HG02840 (cell line): ENCODE data around the gene LACTBL1.
"Not testable (repeated sequence)": the region's sequence is repeated elsewhere in the genome, so short reads cannot be mapped to it uniquely, and the experiment has no call there.

Experiments used
- ATAC-seq: cut with Tn5 transposase; IDR thresholded peaks from one replicate; pipeline ENCODE4 v1.9.1; 2021; ENCODE audit warnings: mild to moderate bottlenecking, moderate library complexity, moderate number of reproducible peaks; ENCODE audit not compliant: unreplicated experiment, low FRiP score

The LACTBL1 gene

DNA sequence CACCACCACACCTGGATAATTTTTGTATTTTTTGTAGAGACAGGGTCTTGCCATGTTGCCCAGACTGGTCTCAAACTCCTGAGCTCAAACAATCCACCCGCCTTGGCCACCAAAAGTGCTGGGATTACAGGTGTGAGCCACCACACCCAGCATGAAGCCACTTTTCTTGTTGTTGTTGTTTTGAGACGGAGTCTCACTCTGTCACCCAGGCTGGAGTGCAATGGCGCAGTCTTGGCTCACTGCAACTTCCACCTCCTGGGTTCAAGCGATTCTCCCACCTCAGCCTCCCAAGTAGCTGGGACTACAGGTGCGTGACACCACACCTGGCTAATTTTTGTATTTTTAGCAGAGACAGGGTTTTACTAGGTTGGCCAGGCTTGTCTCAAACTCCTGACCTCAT lies 27.5 kb downstream of the LACTBL1 start:
- not testable (repeated sequence) for ATAC-seq

DNA sequence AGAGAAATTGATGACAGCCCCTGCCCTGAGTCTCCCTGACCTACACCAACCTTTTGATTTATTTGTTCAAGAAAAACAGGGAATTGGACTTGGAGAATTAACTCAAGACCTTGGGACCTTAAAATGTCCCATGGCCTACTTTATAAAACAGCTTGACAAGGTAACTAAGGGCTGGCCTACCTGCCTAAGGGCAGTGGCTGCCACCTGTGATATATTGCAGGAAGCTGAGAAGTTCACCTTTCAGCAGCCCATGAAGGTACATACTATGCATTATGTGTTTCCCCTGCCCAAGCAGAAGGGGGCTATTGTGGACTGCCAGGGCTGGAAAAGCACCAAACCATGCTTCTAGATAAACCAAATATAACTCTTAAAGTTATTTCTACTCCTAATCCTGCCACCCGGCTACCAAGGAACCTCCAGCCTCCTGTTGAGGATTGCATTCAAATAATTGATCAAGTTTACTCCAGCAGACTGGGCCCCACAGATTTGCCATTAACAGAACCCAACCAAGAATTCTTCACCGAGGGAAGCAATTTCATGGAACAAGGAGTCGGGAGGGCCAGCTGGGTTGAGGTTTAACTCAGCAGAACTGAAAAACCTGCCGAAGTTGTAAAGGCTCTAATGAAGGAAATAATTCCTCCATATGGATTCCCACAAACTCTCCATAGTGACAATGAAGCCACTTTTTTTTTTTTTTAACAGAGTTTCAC lies 28.2 kb downstream of the LACTBL1 start:
- no peak for ATAC-seq

DNA sequence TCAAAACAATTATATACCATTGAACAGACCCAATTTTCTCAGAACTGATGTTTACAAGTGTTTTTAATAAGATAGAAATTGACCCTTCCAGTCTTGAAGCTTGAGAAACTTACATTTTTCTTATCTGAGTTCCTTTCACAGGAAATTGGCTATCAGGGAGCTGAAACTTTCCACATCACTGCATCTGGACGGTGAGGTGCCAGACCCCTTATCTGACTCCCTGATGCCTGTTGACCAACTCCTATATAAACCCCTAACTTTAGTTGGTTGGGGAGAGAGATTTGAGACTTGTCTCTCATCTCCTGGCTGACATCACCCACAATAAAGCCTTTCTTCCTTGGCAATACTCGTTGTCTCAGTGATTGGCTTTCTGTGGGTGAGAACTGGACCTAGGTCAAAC lies 31.4 kb downstream of the LACTBL1 start:
- ATAC-seq = no peak

- no peak for ATAC-seq
Measured at GRCh38 chr1:22936681-22937080, 36.0 kb downstream of the LACTBL1 start.

DNA sequence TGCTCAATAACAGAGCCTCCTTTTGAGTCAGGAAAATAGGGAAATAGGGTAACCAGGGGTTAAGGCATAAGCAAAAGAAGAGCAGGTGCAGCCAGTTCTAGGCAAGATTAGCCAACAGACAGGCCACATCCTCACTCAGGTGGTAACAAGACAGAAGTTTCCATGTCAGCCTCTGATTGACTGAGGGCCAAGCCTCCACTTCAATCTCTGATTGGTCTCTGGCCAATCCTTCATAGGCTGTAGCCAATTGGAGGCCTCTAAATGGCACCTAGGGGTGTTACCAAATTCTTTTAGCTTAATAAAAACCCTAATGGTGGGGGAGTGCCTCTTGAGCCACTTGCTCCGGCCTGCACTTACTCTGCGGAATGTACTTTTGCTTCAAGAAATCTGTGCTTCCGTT lies 37.2 kb downstream of the LACTBL1 start:
- no peak for ATAC-seq

GRCh38 chr1:22932803-22933470 lies 39.7 kb downstream of the LACTBL1 start:
- no peak for ATAC-seq

DNA sequence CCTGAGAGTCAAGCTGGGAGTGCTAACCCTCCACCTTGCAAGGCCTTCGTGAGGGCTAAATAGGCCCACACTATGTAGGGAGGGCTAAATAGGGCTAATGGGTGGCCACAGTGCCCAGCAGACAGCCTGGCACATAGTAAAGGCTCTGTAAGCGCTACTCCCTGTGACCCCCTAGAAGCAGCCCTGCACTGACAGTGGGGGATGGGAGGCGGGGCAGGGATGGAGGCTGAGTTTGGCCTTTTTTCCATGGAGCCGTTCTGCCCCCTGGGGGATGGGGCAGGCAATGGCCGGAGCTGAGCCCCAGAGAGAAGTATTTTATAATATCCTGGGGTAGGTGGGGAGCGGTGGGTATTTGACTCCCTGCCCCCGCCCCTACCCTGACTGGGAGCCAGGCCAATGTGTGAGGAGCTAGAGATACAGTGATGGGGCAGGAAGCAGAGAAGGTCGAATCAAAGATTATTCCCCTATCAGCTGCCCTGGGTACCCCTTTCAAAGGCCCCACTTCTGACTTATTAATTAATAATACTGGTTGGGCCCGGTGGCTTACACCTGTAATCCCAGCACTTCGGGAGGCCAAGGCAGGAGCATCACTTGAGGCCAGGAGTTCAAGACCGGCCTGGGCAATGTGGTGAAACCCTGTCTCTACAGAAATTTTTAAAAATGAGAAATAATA lies 42.3 kb downstream of the LACTBL1 start:
- ATAC-seq = no peak

DNA sequence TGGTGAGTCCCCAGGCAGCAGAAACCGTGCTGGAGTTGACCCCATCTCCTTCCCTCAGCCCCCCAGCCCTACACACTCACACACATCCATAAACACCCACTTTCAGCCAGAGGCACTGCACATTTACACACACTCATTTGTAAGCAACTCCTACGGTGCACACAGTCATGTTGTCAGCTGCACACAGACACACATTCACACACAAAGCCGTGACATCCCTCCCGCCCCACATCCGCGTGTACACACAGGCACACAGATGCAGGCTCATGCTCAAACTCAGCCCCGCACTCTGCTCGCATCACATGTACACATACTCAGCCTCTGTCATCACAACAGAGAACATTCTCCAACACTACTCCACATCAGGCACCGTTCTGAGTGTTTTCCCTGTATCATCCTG lies 47.6 kb downstream of the LACTBL1 start:
- ATAC-seq = no peak

DNA sequence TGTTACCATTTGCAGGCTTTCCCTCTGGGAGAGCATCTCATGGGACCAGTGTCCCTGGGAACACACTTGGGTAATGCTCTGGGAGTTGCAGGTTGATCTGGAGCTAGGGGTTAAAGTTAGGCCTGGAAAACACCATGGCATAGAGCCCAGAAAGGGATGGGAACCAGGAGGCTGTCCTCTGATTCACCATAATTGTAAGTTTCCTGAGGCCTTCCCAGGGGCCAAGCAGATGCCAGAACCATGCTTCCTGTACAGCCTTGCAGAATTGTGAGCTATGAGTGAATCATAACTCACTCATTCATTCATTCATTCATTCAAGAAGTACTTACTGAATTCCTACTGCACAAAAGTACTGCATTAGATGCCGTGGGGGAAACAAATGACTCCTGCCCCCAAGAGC lies 50.0 kb downstream of the LACTBL1 start:
- no peak for ATAC-seq

- no peak for ATAC-seq
Measured at GRCh38 chr1:22921452-22922126, 51.1 kb downstream of the LACTBL1 start.

DNA sequence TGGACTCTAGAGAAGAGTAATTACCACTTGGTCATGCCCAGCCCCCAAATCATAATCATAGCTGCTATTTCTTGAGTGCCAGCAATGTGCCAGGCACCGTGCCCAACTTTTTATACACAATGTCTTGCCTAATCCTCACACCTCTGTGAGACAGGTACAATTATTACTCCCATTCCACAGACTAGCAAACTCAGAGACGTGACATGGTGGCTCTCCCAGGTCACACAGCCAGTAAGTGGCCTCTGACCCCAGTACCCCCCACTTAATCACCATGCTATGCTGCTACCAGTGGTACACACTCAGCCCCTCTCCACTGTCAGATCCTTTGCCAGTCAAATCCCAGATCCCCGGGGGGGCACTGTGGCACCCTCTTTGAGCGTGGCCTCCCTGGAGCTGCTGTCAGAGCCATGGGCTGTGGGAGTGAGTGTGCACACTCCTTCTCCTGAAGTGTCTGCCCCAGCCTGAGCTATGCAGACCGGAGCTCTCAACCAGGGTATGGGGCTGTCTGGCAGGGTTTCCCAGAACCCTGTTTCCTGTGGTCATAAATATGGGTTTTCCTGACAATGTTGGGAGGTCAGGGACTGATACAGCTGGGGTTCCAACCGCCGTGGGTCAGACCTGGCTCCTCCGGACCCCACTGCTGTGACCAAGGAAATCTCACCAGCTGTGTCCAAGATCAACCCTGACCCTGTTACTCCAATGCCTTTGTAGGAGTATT lies 51.8 kb downstream of the LACTBL1 start:
- no peak for ATAC-seq

DNA sequence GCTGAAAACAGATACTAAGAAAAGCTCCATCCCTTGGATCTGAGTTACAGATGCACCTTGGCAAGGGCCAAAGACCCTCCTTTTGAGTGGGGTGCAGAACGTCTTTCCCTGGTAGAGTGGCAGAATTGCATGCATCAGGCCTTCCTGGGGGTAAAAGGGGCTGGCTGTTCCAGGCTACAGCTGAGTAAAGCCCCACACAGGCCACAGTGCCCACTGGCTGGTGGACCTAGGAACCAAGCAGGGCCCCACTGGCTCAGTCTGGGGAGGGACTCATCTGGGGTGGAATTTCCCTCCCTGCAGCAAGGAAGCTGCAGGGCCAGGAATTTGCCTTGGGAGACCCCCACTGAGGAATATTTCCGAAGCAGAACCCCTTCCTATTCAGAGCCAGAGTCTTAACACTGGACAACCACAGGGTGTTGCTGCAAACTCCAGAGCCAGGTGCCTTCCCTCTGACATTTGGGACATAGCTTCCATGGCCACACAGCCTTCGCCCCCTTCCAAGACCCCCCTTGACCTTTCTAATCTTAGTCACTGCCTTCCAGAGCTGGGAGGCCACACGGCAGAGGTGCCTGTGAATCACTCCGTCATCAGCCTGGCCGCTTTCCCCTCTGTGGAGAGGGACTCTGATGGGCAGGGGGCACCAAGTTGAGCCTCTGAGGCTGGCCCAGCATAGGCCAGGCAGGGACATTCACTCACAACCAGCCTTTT lies 52.5 kb downstream of the LACTBL1 start:
- no peak for ATAC-seq

GRCh38 chr1:22919341-22920025 lies 53.2 kb downstream of the LACTBL1 start:
- no peak for ATAC-seq

GRCh38 chr1:22918644-22919043 lies 54.0 kb downstream of the LACTBL1 start:
- ATAC-seq = no peak

- no peak for ATAC-seq
Measured at GRCh38 chr1:22917989-22918388, 54.7 kb downstream of the LACTBL1 start.

GRCh38 chr1:22916471-22916820 lies 56.2 kb downstream of the LACTBL1 start:
- no peak for ATAC-seq

DNA sequence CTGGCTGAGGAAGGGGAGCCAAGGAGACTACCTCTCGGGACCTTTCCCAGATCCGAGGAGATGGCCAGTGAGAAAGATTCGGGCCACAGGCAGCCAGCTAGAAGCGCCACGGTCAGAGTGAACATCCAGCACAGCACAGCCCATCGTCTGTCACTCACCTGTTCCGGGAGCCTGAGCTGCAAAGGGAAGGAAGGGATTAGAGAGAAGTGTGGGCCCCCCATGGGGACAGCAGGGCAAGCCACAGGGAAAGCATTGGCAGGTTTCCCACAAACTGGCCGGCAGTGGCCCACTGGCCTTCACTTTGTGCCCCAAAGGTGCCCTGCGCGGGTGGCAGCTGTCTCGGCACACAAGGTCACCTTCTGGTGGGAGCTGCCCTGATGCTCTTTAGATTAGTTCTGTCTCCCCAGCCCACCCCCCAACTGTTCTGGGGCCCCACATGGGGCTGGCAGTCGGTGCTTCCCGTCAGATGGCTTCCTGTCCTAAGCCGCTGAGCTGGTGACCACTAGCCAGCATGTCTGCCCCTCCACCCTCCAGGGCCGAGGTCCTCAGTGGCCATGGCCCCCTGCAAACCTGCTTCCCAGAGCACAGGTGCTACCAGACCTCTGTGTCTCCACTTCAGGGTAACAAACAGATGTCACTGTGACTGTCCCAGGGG lies 56.7 kb downstream of the LACTBL1 start:
- no peak for ATAC-seq

GRCh38 chr1:22915231-22915630 lies 57.4 kb downstream of the LACTBL1 start:
- no peak for ATAC-seq

- no peak for ATAC-seq
Measured at GRCh38 chr1:22914633-22915217, 57.9 kb downstream of the LACTBL1 start.
